ENCODE results near the gene GALNT18.
A peak's percentile ranks its signal among the peaks of the same experiment; 100 is the strongest.
"Not testable (repeated sequence)": the region's sequence is repeated elsewhere in the genome, so short reads cannot be mapped to it uniquely, and the experiment has no call there.

Gene GALNT18

GRCh38 chr11:11378184-11378940 lies 243.4 kb downstream of the GALNT18 start:
- no peak for DNase-seq

GRCh38 chr11:11374358-11375148 lies 247.3 kb downstream of the GALNT18 start:
- no peak for DNase-seq

DNA sequence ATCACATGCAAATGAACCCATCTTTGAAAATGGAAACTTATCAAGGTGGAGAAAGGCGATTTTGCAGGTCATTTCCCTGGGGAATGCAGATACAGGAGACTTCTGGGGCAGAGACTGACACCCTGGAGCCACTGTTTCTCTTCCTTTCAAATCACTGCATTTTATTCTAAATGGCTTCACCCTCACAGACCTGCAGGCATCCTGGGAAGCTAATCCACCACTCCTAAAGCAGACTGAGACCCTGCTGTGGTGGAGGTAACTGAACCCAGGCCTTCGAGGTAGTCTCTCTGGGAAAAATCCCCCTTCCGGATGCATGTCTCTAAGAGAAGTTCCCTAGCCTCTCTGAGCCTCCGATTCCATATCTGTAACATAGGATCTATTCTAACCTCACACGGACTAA lies 247.9 kb downstream of the GALNT18 start:
- no peak for DNase-seq

DNA sequence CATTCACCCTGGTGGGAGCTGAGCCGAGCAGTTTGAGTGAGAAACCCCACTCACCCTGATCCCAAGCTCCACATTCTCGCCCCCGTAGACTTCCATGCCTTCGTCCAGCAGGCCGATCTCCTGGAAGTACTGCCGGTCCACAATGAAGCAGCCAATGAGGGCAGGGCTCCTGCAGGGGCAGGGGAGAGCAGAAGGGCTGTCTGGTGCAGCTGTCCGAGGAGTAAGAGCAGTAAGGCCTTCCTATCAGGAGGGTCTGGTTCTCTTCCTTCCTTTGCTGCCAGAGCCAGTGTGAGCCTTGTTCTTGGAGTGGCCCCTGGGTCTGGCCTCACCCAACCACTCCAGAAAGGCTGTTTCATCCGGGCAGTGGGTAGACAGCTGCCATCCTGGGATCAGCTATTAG lies 249.3 kb downstream of the GALNT18 start:
- DNase-seq: no peak

DNA sequence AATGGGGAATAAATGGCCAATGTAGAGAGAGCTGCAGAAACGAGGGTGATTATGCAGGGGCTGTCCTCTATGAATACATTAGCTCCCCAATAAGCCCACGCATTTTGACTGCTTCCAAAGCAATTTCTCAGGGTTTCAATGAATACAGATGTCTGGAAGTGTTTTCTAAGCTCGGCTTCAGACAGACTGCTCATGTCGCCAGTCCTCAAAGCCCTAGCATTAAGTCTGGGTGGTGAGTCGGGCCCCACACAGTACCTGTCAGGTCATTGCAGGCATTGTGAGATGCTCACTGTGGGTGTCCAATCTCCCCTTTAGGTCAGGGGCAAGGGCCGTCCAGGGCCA lies 250.9 kb downstream of the GALNT18 start:
- DNase-seq: no peak

- DNase-seq: no peak
Measured at GRCh38 chr11:11370255-11370961, 251.4 kb downstream of the GALNT18 start.

- no peak for DNase-seq
Measured at GRCh38 chr11:11366793-11367192, 255.0 kb downstream of the GALNT18 start.

- DNase-seq: no peak
Measured at GRCh38 chr11:11363674-11364073, 258.1 kb downstream of the GALNT18 start.

DNA sequence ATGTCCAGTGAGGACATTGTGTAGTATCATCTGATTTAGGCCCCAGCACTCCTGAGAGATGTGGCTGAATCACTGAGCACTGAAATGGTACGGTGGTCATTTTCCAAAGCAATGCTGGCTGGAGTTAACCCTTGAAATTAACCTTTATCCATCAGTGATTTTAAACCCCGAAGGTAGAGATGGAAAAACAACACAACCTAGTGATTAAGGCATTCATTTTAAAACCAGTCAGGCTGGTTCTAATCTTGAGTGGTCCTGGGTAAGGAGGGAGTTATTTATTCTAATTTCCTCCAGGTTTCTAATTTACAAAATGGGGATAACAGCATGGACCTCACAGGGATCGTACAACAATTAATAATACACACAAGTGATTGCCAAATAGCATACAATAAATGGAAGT lies 262.2 kb downstream of the GALNT18 start:
- DNase-seq: no peak

GRCh38 chr11:11356842-11357241 lies 265.0 kb downstream of the GALNT18 start:
- no peak for DNase-seq

GRCh38 chr11:11352878-11353277 lies 268.9 kb downstream of the GALNT18 start, which contains the start of gene CSNK2A3:
TSS of gene CSNK2A3 (minus strand) at chr11:11353250. CDS start at chr11:11353119, 131 bp downstream.
- DNase-seq: not testable (repeated sequence)

GRCh38 chr11:11351851-11352250 lies 270.0 kb downstream of the GALNT18 start:
- not testable (repeated sequence) for DNase-seq

DNA sequence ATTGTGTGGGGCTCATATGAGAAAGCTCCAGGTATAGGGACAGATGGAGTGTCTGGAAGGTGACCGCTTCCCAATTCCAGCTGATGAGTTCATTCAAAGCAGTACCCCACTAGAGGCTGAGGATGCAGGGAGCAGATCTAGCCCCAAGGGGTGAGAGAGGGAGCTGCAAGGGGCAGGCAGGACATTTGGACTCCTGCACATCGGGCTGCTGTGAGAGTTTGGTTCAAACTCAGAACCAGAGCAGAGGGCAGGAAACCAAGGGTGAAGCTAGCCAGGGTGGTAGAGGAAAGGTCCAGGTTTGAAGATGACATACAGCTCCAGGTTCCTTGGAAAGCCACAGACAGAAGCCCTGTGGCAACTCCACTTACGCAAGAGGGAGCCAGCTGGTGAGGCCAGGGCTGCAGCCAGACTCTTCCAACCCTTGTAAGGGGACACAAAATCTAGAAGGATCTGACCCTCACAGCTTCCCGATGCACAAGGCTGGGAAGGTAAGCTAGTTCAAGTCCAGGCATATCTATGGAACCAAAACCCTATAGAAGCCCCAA lies 270.7 kb downstream of the GALNT18 start:
- DNase-seq: no peak

GRCh38 chr11:11349870-11350337 lies 271.9 kb downstream of the GALNT18 start:
- peak; percentile 92 for DNase-seq

GRCh38 chr11:11349106-11349825 lies 272.5 kb downstream of the GALNT18 start:
- peak; percentile 19 for DNase-seq

- DNase-seq: no peak
Measured at GRCh38 chr11:11348303-11348702, 273.5 kb downstream of the GALNT18 start.

DNA sequence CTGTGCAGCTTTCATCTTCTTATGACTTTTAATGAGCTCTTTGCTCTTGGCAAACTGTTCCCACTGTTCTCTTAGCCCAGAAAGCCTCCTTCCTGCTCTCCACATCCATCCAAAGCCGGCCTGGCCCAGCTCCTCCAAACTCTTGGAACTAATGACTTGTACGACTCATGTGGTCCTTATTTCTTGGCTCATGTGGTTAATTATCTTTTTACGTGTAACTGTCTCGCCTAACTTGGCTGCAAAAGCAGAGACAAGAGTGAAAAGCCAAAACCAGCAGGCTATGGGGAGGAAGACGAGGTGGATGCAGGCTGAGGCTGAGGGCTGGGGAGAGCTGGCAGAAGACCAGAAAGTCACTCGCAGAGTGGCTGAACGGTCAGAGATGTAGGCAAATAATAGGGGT lies 274.2 kb downstream of the GALNT18 start:
- DNase-seq: no peak

DNA sequence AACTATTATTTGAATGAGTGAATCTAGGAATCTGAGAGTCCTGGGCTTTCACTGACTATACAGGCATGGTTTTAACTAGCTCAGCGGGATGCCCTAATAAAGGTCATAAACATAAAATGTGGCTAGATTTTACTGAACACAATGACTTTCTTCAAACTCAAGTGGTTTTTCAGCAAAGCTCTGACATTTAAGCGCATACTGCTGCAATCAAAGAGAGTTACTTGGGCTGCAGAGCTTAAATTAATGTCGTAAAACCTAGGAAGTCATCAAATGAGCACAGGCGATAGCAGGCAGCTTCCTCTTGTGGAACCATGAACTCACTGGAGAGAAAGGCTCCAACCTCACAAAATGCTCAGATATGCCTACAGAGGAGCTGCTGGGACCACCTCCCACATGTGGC lies 275.5 kb downstream of the GALNT18 start:
- no peak for DNase-seq

DNA sequence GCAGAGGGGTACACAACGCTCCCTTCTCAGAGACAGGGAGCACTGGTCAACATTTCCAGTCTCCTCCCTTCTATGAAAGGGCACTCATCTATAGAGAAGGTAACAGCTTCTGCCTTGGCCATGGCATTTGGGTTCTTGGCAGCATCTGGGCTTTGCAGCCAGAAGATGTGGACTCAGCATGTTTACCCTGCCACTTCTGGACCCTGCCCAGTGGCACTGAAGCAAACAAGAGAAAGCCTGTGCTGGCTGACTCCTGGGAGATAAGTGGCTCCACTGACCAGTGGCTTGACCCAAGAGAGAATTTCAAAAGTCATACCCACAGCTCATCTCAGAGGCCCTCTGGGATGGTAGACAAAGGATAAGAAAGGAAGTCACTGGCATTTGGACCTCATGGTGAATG lies 276.7 kb downstream of the GALNT18 start:
- DNase-seq: no peak

- DNase-seq: no peak
Measured at GRCh38 chr11:11344045-11344444, 277.8 kb downstream of the GALNT18 start.

GRCh38 chr11:11338304-11338703 lies 283.5 kb downstream of the GALNT18 start:
- DNase-seq: no peak

DNA sequence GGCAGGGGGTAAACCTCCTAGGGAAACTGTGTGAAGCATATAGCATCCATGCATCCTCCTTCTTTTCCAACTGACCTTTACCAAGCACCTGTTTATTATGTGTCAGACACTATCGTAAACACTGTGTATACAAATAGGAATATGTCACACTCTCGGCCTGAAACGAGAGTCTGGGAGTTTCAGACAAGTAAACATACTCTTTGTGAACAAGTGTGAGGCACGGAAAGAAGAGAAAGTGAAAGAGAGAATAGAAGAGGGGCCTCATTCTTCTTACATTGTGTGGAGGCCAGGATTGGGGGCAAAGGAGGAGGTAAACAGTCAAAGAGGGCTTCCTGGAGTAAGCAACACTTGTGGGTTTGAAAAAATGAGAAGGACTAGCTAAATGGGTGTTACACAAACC lies 285.1 kb downstream of the GALNT18 start:
- DNase-seq: no peak

DNA sequence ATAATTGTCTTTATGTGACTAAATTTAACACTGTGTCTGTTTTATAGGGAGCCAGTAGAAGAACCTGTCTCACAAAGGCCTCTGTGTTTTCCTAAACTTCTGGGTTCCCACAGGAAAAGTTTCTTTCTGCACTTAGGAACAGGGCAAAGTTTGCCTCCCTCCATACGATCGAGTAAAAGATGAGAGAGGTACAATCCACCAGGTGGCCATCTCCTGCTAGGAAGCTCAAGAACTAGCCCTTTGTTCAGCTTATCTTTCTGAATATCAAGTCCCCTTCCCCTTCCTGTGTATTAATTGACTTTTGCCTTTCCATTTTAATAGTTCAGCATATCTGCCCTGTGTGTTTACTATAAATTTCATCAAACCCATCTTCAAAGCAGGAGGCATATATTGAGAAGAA lies 286.8 kb downstream of the GALNT18 start:
- DNase-seq: no peak
